NCI-H187 (cell line): ENCODE measurements around the gene CCNJL.

Experiments used
- DNase-seq, 2 experiments: peaks; one replicate each; lab custom pipeline; 2025; lab: John Stamatoyannopoulos, UW

Gene CCNJL

GRCh38 chr5:160290751-160291150 is 21.6 kb downstream of the CCNJL start:
- DNase-seq: no peak

DNA sequence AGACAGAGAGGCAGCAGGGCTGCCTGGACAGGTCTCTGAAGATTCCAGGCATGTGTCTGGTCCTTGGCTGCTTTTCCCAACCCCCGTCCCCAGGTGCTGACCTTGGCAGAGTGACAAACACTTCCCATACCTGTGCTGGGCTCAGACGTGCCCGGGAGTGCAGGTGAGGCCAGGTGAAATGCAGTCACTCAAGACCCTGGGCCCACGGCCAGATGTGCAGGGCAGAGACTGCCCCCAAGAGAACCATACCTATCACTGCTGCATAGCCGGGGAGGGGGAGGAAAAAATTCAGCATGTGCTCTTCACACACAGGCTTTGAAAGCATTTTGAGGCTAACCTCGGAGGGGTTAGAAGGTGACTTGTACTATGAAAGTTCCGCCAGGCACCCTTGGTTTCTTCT is 22.6 kb downstream of the CCNJL start:
- DNase-seq: no peak

GRCh38 chr5:160289356-160289651 is 23.1 kb downstream of the CCNJL start:
- DNase-seq: no peak

DNA sequence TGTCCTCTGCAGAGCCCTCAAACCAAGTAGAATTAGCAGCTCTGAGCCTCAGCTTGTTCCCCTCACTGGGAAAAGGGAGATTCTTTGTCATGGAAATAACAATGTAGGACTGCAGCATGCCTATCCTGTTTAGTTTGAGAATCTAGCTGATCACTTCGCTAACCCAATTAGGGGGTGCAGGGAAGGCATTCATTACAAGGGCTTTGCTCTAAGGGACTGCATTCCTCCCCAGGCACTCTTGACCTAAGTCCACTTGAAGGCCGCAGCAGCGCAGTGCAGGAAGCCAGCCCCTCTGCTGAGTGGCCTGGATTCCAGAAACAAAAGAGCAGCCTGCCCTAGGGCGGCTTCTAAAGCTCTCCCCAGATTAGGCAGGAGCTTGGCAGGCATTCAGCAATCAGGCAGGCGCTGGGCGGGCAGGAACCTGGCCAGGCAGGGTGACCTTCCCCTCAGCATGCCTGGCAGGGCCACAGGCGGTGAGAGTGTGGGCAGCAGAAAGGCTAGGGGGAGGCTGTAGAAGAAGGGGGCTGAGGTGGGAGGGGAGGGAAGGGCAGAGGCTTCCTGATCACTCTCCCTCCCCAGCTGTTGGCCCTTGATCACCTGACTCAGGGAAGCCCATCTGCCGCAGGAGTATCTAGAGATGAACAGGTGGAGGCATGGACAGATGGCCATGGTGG is 24.8 kb downstream of the CCNJL start:
- no peak for DNase-seq

DNA sequence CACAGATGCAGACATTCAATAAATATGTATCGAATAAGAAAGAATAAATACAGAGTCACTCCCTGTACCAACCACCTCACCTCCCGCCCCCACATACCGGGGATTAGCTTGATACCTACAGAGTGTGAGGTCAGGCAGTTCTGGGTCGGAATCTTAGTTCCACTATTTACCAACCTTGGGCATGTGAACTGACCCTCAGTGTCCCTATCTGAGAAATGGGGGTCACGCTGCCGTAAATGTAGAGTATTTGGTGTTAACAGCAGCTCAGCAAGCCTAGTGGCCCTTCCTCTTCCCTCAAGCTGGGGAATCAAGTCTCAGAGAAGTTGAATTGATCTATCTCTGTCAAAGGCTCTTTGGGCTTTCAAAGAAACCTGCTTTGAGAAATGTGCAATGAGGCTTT is 25.4 kb downstream of the CCNJL start:
- no peak for DNase-seq

- no peak for DNase-seq
These were observed 27.0 kb downstream of the CCNJL start for GRCh38 chr5:160285316-160285715.

DNA sequence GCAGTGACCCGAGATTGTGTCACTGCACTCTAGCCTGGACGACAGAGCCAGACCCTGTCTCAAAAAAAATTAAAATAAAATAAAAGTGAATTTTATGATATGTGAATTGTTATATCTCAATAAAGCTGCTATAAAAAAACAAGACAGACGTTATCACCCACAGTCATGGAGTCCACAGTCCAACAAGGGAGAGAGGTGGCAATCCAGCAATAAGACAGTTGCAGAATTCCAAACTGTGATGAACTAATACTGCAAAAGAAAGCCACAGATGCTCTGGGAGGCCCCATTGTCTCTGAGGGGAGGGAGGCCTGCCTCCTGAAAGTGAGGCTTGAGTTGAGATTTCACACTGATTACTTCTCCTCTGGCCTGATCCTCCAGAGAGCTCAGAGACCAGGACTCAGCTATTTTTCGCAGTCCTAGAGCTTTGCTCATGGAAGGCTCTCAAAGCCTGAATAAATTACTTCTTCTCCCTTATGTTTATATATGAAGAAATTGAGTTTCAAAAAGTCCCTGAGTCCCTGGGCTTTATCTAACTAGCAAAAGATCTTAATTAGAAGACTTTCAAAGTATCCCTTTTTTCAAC is 28.0 kb downstream of the CCNJL start:
- no peak for DNase-seq

DNA sequence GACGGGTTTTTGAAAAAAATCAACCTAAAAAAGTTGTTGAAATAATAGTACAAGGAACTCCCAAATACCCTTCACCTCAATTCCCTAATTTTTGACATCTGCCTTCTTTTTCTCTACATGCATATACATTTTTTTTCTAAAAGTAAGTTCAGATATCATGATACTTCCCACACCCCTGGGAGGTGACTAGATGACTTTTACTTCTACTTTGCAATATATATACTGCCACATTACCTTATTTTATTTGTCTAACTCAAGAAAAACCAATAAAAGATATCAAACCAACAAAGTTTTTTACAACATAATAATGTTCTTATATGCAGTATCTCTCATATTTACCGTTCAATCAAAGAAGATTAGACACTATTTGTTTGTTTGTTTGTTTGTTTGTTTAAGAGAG is 31.1 kb downstream of the CCNJL start:
- no peak for DNase-seq

DNA sequence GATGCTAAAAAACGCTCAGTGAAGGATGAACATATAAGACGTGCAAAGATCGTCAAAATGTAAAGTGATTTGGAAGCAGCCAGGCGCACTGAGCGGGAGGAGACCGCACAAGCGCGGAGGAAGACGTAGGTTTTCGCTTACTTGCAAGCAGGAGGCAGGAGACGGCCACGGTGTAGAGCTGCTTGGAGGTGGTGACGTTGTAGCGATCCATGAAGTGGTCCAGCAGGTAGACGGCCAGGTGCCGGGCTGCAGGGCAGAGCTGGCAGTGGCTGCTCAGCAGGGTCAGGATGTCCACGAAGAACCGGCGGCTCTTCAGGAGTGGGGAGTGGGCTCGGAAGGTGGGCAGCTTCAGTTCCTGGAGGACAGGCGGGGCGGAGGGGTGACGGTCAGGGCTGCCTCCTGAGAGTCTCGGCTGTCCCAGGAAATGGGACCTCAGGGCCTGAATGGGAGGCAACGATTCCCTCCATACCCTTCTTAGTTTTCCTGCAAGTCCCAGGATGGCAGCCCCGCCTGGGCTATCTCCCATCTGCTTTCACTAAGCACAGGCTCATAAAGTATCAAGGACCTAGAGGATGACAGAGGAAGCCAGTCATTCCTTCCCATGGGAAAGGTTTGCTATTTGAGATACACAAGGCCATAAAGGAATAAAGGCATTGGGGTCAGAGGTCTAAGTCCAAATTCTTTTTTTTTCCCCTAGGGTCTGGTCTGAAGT is 31.8 kb downstream of the CCNJL start:
- no peak for DNase-seq

GRCh38 chr5:160278343-160278742 is 34.0 kb downstream of the CCNJL start:
- DNase-seq: no peak

DNA sequence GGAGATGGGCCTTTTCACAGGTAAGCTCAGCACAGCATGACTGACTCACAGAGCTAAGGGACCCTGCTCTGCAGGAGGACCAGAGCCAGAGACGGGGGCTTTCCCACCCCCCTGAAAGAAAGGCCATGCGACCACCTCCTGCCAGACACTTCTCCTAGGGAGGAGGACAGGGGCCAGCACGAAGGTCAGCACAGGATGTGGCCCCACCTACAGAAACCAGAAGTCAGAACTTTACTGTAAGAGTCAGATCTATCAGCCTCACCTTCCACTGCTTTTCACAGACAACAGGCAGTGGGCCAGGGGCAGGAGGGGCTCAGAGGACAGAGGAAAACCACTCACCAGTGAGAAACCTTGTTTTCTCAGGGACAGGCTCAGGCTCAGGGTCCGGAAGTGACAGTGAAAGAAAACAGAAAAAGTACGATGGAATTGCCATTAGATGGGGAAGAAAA is 37.9 kb downstream of the CCNJL start:
- no peak for DNase-seq

DNA sequence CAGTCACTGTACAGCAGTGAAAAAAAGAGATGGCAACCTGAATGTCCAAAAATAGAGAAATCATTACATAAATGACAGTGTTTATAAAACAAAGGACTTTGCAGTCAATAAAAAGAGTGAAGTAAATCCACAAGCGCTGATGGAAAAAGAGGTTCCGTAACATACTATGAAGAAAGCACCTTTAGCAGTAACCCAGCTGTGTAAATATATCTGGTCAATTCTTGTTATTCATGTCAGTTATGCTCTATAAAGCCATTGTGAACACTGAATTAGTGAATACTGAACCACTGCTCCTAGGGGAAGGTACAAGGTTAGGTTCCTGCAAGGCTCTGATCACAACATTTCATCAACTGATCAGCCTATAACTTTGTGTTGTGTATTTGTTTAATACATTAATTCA is 39.5 kb downstream of the CCNJL start:
- no peak for DNase-seq

GRCh38 chr5:160272264-160272663 is 40.1 kb downstream of the CCNJL start:
- no peak for DNase-seq

DNA sequence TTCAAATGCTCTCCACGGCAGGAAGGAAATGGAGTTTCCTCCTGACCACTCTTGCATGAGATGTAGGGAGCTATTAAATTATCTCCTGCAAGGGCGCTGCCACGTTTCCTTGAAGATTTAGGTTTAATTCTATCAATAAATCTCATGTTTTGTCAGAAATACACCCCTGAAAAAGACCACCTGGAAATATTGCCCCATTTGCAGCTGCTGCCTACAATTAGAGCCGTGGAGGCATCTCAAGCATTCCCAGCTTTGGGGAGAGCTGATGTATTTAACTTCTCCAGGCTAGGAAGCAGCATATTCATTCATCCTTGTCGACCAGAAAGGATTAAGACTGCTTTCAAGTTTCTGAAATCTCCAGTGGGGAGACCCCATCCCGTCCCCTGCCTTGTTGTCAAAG is 40.5 kb downstream of the CCNJL start:
- no peak for DNase-seq

DNA sequence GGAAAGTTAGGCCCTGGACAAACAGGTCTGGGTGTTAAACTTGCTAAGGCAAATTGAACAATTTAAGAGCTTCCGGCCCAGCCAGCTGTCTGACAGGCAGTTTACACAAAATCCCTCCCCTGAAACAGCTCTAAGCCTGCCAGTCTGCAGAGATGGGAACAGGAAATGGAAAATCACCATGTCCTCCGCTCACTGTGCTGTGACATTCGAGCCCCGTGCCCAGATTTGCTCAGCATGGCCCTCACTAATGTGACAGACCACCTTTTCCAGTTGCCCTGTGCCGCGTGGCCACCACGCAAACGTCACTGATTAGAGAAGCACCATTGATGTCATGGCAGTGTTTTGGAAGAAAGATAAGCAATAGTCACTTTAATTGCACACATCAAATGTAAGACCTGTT is 41.0 kb downstream of the CCNJL start:
- no peak for DNase-seq

GRCh38 chr5:160270704-160271103 is 41.7 kb downstream of the CCNJL start:
- DNase-seq: no peak

- no peak for DNase-seq
These were observed 43.3 kb downstream of the CCNJL start for GRCh38 chr5:160269017-160269416.

GRCh38 chr5:160268121-160268520 is 44.2 kb downstream of the CCNJL start:
- DNase-seq: no peak

DNA sequence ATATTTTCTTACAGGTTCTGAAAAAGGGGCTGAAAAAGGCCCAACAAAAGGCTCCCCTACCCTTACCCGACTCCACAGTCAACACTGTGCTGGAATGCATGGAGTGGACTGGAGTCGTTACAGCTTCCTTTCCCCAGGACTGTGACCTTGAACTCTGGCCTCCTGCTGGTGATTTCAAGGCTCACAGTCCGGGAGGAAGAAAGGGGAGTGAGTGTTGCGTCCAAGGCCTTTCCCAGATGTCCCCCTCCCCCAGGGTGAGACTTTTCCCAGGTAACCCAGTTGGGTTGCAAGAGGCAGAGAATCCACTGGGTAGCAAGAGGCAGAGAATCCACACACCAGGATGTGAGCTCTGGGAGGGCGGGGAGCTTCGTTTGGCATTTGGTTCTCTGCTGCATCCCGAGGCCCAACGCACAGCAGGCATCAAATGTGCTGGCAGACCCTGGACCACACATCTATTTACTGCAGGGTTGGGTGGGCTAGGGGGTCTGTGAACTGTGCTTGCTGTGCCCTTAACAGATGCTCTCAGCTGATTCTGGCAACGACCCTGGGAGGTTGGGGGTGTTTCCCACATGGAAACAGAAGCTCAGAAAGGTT is 45.5 kb downstream of the CCNJL start:
- DNase-seq: no peak

DNA sequence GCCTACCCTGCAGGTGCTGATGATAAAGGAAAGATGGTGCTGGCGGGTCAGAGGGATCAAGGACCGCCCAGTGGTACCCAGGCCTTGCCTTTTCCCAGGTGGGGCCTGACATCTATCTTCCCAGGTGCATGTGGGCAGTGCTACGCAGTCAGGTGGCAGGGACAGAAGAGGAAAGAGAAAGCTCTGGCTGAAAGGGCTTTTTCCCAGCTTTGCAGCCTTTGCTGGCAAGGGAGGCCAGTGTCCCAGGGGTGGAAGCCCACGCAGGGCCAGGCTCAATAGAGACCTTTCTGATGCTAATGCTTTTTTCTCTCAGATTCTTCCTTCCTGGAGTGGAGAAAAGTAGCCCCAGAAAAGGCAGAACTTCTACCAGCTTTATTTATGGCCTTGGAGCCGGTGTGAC is 46.3 kb downstream of the CCNJL start:
- DNase-seq: no peak

DNA sequence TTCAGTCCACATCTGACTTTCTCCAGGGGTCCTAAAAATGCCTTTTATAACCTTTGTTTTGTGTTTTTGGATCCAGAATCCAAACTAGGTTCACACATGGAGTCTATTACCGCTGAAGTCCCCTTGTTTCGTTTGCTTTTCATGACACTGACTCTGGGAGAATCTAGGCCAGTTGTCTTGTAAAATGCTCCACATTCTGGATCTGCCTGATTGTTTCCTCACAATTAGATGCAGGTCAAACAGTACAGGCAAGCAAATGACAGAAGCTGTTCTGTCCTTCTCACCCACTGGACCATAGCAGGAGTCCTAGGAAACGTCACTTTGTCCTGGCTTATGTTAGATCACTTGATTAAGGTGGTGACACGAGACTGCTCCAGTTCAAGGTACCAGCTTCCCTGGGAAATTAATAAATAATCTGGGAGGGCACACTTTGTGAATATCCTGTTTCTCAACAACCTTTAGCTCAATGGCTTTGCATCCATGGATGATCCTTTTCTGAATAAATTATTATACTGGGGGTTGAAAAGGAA is 49.0 kb downstream of the CCNJL start:
- DNase-seq: no peak

GRCh38 chr5:160262151-160263074 is 50.0 kb downstream of the CCNJL start:
- DNase-seq: no peak
